Activated B cell treated with CpG ODN at 0.5 μM for 24 hours (primary cell): Measurements from ENCODE around the gene MSH5. TPM values are rescaled to one million over a fixed set of nuclear protein-coding genes. Genes with fewer than 3 reads are reported as not detected.

Experiments used
- ATAC-seq: fragments of 200-7000 bp; cut with Tn5 transposase; one replicate; pipeline ENCODE4 v1.10.0; 2021; ENCODE audit warnings: low read depth, mild to moderate bottlenecking, moderate library complexity
- CTCF ChIA-PET: fragments of 350-600 bp; sonication (Branson Sonifier 250); formaldehyde crosslinking; loops from one replicate; lab custom pipeline; 2021; ENCODE audit warnings: antibody characterized with exemption; lab: Charles Lee
- POLR2A ChIA-PET: fragments of 350-600 bp; sonication (Branson Sonifier 250); formaldehyde crosslinking; loops from one replicate; lab custom pipeline; 2021; ENCODE audit warnings: antibody characterized with exemption; lab: Charles Lee
- DNase-seq: peaks from one replicate; pipeline ENCODE4 v3.0.0; 2022
- H3K27ac Mint-ChIP-seq: one replicate; pipeline ENCODE4 v1.8.0; 2020; ENCODE audit warnings: mixed read lengths
- H3K27me3 Mint-ChIP-seq: one replicate; pipeline ENCODE4 v1.8.0; 2021; ENCODE audit warnings: mixed read lengths
- H3K36me3 Mint-ChIP-seq: one replicate; pipeline ENCODE4 v1.8.0; 2021; ENCODE audit warnings: low read depth, mixed read lengths
- H3K4me1 Mint-ChIP-seq: one replicate; pipeline ENCODE4 v1.8.0; 2021; ENCODE audit warnings: mixed read lengths
- H3K4me3 Mint-ChIP-seq: one replicate; pipeline ENCODE4 v1.8.0; 2020; ENCODE audit warnings: mild to moderate bottlenecking, mixed read lengths
- H3K9me3 Mint-ChIP-seq: one replicate; pipeline ENCODE4 v1.8.0; 2020; ENCODE audit warnings: mixed read lengths
- CTCF ChIP-seq: fragments of 200-600 bp; IDR thresholded peaks from one replicate; pipeline ENCODE4 v1.8.0; 2022; ENCODE audit warnings: antibody characterized with exemption, mild to moderate bottlenecking
- intact Hi-C: fragments of 100-400 bp; cut with micrococcal nuclease; formaldehyde crosslinking; loops from one replicate; pipeline ENCODE4 v1.15.1; 2024
- total RNA-seq: library from RNA; stranded (reverse); gene quantifications from 2 replicates; pipeline ENCODE4 v1.2.3, GENCODE V29; 2022

MSH5 gene
- total RNA-seq, 1 donor from 2014 or later: 47.3 TPM

DNA sequence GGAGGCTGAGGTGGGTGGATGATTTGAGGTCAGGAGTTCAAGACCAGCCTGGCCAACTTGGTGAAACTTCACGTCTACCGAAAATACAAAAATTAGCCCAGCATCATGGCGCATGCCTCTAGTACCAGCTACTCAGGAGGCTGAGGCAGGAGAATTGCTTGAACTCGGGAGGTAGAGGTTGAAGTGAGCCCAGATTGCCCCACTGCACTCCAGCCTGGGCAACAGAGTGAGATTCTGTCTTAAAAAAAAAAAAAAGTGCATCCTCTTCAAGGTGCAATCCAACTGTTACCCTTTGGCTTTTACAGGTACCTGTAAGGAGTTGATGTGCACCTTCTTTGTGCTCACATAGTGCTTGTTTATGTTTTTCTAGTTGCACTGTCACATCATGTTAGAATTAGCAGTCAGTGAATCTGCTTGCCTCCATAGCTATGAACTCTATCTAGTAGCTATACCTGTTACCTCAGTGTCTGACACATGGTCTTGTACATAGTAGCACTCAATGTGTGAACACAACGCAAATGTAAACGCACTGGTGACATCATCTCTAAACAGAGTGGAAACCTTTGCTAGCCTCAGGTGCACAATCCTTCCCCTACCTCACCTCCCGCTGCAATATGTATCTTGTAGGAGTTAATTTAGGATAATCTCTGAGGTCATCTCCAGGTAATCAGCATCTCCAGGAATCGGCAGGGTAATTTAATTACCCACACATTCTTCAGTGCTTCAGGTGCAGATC lies 9.7 kb downstream of the MSH5 start:
- ATAC-seq (no peak), DNase-seq (no peak)
- intact Hi-C loops: no loop called here
- no peaks in the 10 kb centered on the region for H3K27me3 Mint-ChIP-seq
- no peak overlapping the region for H3K4me3 Mint-ChIP-seq
- H3K27ac Mint-ChIP-seq: no peak overlapping the region
- TF ChIP-seq CTCF: no peak
- H3K9me3 Mint-ChIP-seq: no peaks in the 10 kb centered on the region
- peaks cover 13% of the 10 kb centered on the region for H3K36me3 Mint-ChIP-seq
- ChIA-PET POLR2A (interaction anchor here (0.5 to 1.1 kb wide), 5 partner anchors 10 to 102 kb away, joined by 3 to 11 read pairs (median 4); partner anchors contain the start of gene MSH5), CTCF (interaction anchor here (1.1 kb wide), 1 partner anchor 21 kb away, joined by 4 read pairs; no protein-coding TSS in a partner anchor)
- no peaks in the 10 kb centered on the region for H3K4me1 Mint-ChIP-seq

DNA sequence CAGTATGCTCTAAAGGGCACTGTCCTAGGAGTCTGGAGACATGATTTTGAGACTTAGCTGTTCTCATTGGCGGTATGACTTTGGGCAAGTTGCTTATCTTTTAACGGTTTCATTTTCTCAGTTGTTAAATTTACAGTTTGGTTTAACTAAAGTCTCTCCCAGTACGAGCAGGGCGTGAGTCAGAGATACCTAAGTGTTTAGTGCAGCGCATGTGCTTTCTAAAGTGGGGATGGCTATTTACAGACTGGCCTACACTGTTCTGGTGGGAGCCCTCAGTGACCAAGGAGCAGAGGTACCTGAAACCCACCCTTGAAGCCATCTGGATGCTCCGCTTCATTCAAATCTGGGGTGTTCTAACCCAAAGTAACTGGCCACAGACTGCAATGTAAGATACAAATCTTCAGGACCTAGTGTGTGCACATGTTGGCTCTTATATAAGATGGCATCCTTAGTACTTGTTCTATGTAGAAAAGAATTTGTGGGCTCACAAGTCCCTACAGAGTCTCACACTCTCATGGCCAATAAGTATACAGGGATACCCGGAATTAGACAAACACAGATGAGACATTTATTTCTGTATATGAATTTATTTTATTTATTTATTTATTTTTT lies 10.7 kb downstream of the MSH5 start:
- CTCF ChIA-PET: interaction anchor here (1.1 kb wide), 1 partner anchor 19 kb away, joined by 3 read pairs; no protein-coding TSS in a partner anchor
- Mint-ChIP-seq H3K36me3 (peaks cover 12% of the 10 kb centered on the region), H3K9me3 (no peaks in the 10 kb centered on the region), H3K4me1 (no peaks in the 10 kb centered on the region), H3K27me3 (no peaks in the 10 kb centered on the region), H3K27ac (no peak overlapping the region), H3K4me3 (no peak overlapping the region)
- DNase-seq (no peak), ATAC-seq (no peak)
- intact Hi-C loops: no loop called here
- no peak for TF ChIP-seq CTCF
- POLR2A ChIA-PET: interaction anchor here (0.6 to 1.1 kb wide), 3 partner anchors 11 to 85 kb away, joined by 3 to 4 read pairs (median 3); partner anchors contain the start of gene MSH5

DNA sequence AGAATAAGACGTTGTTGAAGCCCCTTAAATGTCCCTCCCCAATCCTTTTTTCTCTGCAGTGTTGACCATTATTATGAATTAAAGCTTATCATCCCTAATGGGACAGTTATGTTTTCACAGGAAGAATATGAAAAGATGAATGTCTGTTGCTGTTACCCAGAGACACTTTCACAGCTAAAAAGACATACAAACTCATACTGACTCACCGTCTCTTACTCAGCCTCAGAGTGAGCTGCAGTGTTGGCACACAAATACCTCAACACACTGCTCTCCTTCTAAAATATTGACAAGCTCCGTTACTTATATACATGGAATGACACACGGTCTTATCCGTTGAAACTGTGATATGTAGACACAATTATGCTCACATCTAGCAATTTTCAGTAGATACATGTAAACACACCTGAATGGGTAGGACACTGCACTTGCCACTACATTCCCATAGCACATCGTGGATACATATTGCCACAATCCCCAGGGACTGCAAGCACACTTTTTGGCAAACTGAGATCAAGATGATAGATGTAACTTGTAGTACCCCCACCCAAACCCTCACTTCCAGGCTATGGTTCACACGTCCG lies 13.0 kb downstream of the MSH5 start:
- DNase-seq (no peak), ATAC-seq (no peak)
- Mint-ChIP-seq H3K4me3 (no peak overlapping the region), H3K9me3 (no peaks in the 10 kb centered on the region), H3K4me1 (no peaks in the 10 kb centered on the region), H3K27ac (no peak overlapping the region), H3K36me3 (peaks cover 7% of the 10 kb centered on the region), H3K27me3 (no peaks in the 10 kb centered on the region)
- POLR2A ChIA-PET: interaction anchor here (0.6 kb wide), 1 partner anchor 63 kb away, joined by 6 read pairs; no protein-coding TSS in a partner anchor
- intact Hi-C loops: no loop called here
- CTCF ChIA-PET: no interaction called here
- TF ChIP-seq CTCF: no peak

- TF ChIP-seq CTCF: no peak
- DNase-seq: no peak
- Mint-ChIP-seq H3K27me3 (no peaks in the 10 kb centered on the region), H3K4me3 (no peak overlapping the region), H3K36me3 (peaks cover 25% of the 10 kb centered on the region), H3K9me3 (no peaks in the 10 kb centered on the region), H3K27ac (no peak overlapping the region), H3K4me1 (no peaks in the 10 kb centered on the region)
- CTCF ChIA-PET: no interaction called here
- intact Hi-C loops: no loop called here
- no peak for ATAC-seq
- POLR2A ChIA-PET: no interaction called here
Observed at GRCh38 chr6:31758281-31758680, 18.5 kb downstream of the MSH5 start.

DNA sequence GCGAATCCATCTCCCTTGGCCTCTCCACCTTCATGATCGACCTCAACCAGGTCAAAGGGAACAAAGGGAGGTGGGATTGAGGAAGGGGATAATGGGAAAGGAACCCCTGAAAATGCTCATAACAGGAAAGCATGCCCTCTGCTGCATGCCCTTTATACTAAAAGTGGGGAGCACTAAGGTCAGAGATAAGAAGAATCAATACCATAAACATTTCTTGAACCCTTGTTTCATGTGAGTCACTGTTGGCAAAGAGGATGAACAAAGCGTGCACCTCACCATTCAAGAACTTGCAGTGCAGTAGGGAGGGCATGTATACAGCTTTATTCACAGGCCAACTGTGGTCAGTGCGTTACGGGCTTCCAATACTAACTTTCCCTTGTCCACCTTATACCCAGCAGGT lies 21.0 kb downstream of the MSH5 start:
- H3K27ac Mint-ChIP-seq: no peak overlapping the region
- CTCF ChIA-PET: interaction anchor here (1.1 kb wide), 1 partner anchor 9 kb away, joined by 3 read pairs; no protein-coding TSS in a partner anchor
- H3K27me3 Mint-ChIP-seq: no peaks in the 10 kb centered on the region
- no peaks in the 10 kb centered on the region for H3K4me1 Mint-ChIP-seq
- POLR2A ChIA-PET: no interaction called here
- ATAC-seq (no peak), DNase-seq (no peak)
- TF ChIP-seq CTCF: no peak
- peaks cover 33% of the 10 kb centered on the region for H3K36me3 Mint-ChIP-seq
- intact Hi-C loops: no loop called here
- H3K9me3 Mint-ChIP-seq: no peaks in the 10 kb centered on the region
- no peak overlapping the region for H3K4me3 Mint-ChIP-seq
